GM18519 (cell line): ENCODE data around the gene MEIS2.

ENCODE experiments used
- ATAC-seq: cut with Tn5 transposase; IDR thresholded peaks from one replicate; pipeline ENCODE4 v1.9.1; 2021; ENCODE audit warnings: mild to moderate bottlenecking, moderate library complexity; ENCODE audit not compliant: unreplicated experiment, low FRiP score

MEIS2 gene

DNA sequence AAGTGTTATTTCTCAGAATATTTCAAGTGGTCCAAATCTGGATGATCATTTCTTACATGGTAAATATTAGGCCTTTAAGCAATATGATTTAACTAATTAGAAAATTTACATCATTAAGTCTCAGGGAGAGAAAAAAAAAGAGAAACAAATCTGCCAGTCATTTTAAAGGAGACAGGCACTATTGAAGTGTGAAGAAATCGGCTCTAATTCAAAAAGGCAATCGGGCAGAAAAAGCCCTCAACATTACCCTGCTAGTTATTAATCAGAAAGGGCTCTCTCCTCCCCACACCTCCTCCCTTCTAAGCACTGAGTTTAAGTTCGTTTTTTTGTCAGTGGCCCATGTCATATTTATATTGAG, 215.9 kb downstream of the MEIS2 start:
- no peak for ATAC-seq

DNA sequence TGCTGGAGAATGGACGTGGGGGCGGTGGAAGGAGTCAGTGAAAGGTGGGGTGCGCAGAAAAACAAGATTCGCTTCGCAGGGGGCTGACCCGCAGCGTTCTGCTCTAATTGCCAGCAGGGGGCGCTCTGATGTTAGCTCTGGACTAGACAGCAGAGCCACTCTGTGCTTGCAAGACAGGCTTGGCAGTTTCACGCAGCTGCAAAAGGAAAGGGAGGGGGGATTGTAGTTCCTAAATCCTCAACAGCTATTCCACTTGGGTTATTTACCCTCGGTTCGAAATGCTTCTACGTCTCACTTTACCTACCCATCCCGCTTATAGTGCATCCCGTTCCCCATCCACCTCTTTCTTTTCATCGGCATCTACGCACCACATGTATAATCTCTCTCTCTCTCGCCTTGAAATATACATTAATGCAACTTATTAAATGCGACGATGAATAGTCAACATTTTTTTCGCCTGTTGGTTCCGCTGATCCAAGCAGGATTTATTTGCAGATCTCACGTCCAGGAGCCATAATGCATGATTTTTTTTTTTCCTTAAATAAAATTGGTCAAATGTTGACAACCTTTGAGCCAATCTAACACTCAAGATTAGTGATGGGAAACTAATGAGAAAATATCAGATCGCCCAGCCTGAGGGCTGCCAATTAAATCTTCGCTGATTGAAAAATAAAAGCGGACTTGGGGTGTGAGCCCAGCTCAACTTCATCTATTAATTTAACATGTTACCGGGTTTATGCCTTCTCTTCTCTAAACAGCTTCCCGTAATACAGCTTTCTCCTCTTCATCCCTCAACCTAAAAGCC, 216.4 kb downstream of the MEIS2 start:
- ATAC-seq: peak; percentile 83

DNA sequence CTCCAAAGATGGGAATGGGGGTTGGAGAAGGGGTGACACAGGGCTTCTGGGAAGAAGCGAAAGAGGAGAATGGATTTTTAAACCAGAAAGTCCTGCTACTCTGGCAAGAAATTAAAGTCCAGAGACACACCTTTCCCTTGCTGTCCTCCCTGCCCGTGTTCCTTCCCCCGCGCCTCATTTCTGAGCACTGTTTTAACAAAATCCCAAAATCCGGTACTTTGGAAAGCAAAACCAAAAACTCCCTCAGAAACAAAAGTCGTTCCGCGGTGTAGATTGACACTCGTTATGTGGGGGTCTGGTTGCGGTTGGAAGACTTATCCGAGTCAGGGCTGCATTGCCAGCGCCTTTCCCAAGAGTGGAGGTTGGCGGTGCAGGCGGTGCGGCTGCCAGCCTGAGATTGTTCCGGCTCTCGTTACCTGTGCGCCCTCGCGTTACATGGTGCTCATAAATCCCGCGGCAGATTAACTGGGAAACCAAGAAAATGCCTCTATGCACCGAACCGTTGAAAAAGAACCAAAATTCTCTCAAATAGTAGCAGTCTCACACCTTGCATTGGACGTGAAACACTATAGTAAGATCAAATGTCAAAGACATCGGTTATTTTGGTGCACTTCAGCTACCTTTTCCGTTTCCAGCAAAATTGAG, 217.7 kb downstream of the MEIS2 start:
- no peak for ATAC-seq

DNA sequence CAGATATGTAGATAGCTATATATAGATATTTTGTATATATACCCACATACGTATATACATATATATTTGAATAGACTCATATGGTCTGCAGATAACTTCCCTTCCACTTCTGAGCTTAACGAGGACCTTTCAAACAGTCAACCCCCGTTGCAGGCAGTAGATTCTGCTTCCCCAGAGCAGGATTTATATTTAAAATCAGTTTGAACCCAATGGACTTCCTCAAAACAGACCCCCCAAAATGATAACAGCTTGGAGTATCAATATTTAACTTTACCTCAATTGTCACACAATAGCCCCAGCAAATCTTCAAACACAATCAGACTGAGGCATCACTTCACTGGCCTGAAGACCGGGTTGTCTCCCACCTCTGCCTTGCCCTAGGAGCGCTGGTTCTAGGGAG, 218.3 kb downstream of the MEIS2 start:
- ATAC-seq: no peak

DNA sequence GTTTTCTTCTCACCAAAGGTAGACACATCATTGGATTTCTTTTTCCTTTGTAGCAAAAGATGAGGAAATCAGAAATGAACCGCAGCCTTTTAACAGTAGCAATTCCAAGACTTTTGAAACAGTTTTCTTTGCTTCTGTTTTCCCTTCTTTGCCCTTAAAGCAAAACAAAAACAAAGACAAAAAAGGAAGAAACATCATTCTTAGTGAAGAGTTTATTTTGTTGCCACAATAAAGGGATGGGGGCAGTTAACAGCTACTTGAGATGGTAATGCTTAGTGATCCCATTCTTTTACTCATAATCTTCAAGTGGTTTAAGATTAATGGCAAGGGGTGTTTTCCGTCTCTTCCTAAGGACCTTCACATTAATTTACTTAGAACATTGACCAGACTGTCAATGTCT, 218.8 kb downstream of the MEIS2 start:
- ATAC-seq: no peak

DNA sequence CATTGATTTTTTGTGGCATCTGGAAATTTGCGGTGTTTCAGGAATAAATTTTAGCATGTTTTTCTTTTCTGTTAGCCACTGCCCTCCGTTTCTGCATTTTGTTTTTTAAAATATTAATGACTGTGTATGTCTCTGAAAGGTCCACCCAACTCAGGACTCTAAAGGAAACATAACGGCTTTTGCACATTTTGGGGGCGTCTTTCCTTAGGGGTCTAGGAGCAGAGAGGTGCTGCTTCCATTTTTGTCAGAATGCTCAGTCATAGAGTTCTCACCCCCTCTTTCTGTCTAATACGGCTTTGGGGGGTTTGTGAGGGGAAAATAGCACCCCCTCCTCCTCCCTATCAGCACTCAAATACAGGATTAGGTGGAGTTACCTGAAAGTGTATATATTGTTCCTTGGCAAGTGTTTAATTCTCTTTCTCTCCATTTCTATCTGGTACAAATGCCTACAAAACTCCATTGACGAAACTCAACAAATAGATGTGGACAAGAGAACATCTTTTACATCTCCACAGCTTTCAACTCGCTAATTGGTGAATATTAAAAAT, 219.4 kb downstream of the MEIS2 start:
- no peak for ATAC-seq

DNA sequence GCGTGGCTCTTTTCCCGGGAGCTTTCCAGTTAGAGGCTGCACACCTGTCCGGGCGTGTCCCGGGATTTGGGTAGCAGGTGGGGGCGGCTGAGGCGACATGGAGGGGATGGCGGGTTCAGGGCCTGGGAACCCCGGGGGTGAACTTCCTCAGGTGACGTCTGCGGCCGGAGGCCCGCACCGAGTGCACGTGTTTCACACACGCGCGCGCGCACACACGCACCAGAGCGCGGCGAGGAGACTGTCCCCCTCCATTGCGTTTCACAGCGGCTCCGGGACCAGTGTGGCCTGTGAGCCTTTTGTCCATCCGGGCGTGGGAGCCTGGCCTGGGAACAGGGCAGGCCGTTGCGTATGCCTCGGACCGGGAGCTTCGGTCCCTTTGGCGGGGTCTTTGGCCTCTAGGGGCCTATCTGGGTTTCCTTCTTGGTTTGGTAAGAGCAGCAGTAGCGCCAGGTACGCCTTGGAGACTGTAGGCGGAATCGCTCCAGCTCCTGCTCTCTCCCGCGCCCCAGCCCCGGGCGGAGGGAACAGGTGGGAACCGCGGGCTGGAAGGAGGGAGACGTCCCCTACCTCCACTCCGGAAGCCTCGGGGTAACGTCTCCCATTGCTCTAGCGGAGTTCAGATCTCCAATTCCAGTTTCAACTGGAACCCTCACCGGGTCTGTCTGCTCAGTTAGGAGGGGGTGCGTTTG, 220.0 kb downstream of the MEIS2 start:
- no peak for ATAC-seq

DNA sequence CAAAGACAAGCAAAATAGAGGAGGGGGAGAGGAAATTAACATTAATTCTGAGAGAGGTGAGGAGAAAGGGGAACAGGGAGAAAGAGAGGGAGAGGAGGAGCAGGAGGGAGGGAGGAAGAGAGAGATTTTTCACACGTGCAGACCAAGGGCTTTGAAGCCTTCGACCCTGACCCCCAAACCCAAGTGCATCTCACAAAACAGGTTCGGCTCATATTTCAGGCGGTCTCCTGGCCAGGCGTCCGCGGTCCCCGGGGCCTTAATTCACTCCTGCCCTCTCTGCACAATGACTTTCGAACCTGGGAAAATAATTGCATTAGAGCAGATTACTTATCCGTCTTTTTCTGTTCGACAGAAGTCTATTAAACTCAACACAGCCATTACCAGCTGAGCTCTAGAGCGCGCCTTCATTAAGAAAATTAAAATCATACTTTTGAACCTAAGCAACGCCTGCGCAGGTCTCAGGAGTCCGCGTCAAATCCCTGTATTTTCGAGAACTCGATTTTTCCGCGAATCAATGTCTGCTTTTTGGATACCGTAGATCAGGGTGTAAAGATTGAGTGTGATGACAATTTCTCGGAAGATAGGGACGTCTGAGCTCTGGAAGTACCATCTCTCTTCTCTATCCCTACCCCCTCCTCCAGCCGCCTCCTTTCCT, 220.7 kb downstream of the MEIS2 start:
- ATAC-seq: no peak

DNA sequence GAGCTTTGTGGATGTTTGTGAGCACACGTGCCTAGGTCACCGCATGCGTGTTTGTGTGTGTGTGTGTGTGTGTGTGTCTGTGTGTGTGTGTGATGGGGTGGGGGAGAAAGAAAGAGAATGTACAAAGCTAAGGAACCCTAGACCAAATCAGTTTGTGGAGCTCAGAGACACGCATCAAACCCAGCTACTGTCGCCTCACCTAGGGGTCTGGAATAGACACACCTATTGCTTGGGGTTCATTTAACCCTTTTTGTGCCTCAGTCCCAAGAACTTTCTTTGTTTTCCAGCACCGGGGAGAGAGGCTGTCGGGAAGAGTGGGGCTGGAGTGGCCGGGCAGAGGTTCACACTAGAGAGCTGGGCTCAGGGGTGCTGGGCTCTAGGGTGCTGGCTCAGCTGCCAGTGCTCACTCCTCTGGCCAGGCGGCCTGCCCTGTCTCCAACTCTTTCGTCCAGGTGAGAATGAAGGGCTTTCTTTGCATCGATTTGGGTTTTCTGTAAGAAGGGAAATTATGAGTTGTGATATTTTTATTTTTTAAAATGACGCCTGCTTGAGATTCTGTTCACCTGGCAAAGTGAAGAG, 221.6 kb downstream of the MEIS2 start:
- no peak for ATAC-seq

DNA sequence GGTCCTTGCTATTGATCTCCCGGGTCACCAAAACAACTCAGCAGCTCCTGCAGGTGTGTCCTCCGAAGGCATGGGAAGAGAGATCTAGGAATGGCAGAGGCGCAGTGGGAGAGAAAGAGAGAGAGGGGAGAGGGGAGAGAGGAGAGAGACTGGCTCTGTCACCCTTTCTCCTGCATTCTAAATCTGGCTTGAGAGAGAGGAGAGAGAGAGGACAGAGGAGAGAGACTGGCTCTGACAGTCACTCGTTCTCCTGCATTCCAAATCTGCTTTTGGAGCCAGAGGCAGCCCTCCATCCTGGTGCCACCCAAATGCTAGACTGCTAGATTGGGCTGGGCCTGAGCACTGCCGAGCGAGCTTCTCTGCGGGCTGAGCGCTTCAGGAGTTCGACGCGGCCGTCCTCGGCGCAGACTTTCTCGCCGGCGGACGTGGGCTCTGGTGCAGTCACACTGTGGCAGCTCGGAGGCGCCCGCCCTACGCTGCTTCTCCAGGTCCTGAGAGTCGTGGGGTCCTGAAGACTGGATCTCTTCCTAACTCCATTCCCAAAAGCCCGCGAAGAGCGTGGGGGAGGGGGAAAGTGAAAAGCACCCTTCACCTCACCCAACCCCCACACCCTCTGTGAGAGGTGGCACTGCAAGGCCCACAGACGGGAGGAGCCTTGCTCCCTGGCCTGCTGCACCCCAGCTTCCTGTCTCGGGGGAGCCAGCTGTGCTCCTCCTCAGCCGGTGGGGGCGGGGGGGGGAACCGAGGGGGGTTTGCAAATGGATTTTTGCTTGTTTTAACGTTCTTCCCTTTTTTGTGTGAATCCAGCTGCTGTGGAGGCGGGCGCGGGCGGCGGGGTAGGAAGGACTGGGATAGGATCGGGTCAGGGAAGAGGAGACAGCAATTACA, 222.3 kb downstream of the MEIS2 start:
- no peak for ATAC-seq

DNA sequence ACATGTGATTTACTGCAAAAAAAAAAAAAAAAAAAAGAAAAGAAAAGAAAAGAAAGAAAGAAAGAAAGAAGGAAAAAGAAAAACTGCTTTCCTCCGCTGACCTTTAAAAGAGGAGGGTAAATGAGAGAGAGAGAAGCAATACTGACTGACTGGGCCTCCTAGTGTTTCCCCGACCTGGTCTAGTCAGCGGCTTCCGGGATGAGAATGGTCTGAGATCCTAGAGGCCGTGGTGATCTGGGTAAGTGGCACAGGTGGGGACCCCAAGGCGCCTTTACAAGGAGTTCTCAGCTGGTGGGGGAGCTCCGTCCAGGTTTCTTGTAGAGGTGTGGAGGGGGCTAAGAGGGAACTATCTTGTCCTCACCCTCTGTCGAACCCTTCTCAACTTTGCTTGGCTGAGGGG, 223.1 kb downstream of the MEIS2 start:
- ATAC-seq: no peak

DNA sequence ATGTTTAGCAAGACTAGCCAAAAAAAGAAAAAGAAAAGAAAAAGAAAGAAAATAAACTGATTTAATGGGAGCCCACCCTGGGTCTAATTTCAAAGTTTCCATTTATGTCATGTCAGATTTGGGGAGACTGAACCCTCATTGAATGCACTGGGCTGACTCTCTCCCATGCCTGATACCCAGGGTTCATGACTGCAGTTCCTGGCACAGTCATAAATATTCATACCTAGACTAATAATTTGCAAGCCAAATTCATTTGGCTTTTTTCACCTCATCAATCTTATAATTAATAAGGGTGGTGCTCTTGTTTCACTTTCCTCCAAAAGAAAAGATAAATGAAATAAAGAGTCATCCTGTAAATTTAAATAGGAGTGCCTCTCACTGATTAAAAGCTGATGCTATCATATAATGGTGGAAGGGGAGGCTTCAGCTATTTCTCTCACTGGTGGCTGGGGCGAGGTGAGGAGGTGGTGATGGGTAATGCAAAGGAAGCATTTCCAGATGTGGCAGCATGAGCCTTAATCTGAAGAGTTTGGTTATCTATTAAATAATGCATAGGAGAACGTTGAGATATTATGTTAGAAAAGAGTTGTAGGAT, 224.5 kb downstream of the MEIS2 start:
- ATAC-seq: no peak

DNA sequence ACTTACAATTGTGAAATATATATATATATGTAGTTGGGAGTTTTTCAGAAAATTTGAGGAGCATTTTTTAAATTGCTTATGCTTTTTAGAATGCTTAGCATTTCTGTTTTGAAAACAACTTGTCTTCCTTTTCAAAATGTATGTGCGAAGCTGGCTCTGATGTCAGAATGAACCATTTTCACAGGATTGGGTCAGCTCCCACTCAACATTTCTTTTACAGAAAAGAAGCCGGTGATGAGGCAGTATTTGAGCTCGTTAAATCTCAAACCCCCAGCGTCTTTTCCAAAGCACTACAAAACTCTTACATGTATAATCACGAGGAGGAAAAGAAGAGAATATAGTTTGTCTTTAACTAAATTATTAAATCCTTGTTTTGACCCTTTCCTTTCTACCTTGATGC, 225.4 kb downstream of the MEIS2 start:
- no peak for ATAC-seq

DNA sequence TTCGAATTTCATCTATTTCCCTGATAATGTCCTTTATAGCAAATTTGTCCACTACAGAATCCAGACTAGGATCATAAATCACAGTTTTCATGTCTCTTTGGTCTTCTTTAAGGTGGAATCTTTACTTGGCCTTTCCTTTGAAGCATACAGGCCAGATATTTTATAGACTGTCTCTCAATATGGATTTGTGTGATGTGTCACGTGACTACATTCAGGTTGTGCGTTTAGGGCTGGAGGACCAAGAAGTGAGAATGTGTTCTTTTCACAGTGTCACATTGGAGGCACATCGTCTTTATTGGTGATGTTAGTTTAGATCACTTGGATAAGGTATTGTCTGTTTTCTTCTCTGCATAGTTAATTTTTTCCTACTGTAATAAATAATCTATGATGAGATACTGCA, 232.9 kb downstream of the MEIS2 start:
- no peak for ATAC-seq

DNA sequence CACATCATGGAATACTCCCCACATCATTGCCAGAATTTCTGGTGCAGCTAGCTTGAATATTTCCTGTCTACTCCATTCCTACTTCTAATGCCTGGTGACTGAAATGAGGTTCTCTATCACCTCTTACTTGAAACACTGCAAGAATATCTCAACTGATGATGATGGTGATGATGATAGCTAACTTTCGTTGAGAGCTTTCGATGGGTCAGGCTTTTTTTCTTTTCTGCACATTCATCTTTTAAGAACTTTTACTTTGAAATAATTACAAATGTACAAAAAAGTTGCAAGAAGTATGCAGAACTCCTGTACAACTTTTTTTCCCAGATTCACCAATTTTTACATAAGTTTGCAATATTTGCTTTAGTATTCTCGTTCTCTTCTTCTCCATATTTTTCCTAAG, 233.5 kb downstream of the MEIS2 start:
- no peak for ATAC-seq

DNA sequence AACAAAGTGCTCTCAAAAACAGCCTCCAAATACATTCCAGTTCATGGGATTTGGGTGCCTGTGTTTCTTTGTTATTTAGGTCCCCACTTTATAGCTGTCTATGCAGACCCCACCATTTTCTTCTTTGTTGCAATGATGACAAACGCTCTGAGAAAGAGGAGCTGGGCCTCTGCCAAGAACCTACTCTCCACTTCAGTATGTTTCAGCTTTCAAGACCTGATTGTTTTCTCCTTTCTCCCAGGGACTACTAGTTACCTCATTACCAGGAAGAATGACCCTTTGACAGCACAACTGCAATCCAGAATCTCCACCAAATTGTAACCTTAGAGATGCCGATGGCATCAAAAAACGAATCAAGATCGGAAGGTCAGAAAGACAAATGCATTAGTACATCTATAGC, 236.8 kb downstream of the MEIS2 start:
- ATAC-seq: no peak

DNA sequence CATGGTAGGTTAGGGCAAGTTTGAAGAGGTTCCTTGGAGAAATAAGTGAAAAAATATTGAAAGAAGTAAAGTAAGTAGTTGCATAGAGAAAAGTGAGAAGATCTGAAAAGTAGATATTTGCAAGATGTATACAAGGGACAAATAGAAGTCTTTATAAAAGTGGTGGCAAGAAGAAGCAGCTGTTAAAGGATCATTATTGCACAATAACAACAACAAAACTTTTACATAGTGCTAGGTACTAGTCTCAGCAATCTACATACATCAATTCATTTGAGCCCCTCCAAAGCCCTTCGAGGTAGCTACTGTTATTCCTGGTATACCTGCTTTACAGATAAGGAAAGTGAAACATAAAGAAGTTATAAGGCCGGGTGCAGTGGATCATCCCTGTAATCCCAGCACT, 239.6 kb downstream of the MEIS2 start:
- ATAC-seq: no peak

DNA sequence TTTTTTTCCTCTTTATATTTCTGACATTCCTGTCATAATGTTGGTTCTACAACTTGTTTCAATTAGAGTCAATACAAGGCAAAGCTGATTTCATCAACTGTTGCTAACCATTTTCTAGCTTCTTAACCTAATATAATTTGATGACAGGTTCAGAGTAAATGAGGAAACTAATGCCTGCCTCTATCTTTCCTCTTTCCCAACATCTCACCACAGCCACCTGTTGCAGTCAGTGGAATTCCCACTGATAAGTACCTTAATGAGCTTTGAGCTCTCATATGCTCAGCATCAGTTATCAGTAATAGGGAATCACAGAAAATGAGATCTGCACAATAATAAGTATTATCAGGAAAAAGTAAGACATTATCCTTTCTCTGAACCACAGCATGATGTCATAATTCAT, 241.9 kb downstream of the MEIS2 start:
- ATAC-seq: no peak

DNA sequence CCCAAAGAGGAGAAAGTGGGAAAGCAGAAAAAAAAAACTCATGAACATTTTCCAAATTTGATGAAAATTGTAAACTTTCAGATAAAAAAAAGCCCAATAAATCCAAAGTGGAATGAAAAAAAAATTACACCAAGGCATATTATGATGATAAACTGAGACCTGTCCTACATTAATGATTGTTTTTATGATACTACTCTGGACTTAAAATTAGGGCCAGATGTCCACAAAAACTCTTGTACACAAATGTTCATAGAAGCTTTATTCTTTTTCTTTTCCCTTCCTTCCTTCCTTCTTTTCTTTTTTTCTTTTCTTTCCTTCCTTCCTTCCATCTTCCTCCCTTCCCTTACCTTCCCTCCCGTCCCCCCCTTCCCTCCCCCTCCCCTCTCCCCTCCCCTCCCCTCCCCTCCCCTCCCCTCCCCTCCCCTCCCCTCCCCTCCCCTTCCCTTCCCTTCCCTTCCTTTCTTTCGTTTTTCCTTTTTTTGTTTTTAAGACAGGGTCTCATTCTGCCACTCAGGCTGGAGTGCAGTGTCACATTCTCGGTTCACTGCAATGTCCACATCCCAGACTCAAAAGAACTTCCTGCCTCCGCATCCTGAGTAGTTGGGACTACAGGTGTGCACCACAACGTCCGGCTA, 243.9 kb downstream of the MEIS2 start:
- ATAC-seq: no peak
